Epithelial cell of prostate (primary cell): Measurements from ENCODE around the gene DDX51.
"Not testable (repeated sequence)": the region's sequence is repeated elsewhere in the genome, so short reads cannot be mapped to it uniquely, and the experiment has no call there.

Experiments used
- DNase-seq: peaks from one replicate; pipeline ENCODE4 v3.0.0-alpha.2; 2011; ENCODE audit warnings: low read depth, low spot score
- H3K27ac ChIP-seq: fragments of 450-650 bp; 2 replicates; pipeline ENCODE4 v1.5.1; 2017; ENCODE audit warnings: mild to moderate bottlenecking

The DDX51 gene

DNA sequence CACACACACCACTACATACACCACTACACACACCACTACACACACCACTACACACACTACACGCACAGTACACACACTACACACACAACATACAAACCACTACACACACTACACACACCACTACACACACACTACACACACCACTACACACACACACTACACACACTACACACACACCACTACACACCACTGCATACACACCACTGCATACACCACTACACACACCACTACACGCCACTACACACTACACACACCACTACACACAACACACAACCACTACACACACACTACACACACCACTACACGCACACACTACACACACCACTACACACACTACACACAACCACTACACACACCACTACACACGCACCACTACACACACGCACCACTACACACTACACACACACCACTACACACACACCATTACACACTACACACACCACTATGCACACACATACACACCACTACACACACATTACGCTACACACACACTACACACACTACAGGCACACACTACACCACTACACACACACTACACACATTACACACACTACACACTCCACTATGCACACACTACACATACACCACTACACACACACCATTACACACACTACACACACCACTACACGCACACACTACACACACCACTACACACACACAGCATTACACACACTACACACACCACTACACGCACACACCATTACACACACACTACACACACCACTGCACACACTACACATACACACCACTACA lies 12.6 kb upstream of the DDX51 start:
- no peak for DNase-seq
- no peak overlapping the region for H3K27ac ChIP-seq

DNA sequence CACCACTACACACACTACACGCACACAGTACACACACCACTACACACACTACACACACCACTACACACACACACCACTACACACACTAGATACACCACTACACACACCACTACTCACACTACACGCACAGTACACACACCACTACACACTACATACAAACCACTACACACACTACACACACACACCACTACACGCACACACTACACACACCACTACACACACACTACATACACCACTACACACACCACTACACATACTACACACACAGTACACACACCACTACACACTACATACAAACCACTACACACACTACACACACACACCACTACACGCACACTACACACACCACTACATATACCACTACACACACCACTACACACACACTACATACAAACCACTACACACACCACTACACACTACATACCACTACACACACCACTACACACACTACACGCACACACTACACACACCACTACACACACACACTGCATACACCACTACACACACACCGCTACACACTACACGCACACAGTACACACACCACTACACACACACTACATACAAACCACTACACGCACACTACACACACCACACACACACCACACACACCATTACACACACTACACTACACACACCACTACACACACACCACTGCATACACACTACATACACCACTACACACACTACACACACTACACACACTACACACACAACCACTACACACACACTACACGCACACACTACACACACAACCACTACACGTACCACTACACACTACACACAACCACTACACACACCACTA lies 11.9 kb upstream of the DDX51 start:
- no peak for DNase-seq
- H3K27ac ChIP-seq, result no peak overlapping the region

GRCh38 chr12:132154941-132155770 lies 11.0 kb upstream of the DDX51 start:
- H3K27ac ChIP-seq, result no peak overlapping the region
- no peak for DNase-seq

- no peak for DNase-seq
- no peak overlapping the region for H3K27ac ChIP-seq
Measured at GRCh38 chr12:132154341-132154761, 10.2 kb upstream of the DDX51 start.

DNA sequence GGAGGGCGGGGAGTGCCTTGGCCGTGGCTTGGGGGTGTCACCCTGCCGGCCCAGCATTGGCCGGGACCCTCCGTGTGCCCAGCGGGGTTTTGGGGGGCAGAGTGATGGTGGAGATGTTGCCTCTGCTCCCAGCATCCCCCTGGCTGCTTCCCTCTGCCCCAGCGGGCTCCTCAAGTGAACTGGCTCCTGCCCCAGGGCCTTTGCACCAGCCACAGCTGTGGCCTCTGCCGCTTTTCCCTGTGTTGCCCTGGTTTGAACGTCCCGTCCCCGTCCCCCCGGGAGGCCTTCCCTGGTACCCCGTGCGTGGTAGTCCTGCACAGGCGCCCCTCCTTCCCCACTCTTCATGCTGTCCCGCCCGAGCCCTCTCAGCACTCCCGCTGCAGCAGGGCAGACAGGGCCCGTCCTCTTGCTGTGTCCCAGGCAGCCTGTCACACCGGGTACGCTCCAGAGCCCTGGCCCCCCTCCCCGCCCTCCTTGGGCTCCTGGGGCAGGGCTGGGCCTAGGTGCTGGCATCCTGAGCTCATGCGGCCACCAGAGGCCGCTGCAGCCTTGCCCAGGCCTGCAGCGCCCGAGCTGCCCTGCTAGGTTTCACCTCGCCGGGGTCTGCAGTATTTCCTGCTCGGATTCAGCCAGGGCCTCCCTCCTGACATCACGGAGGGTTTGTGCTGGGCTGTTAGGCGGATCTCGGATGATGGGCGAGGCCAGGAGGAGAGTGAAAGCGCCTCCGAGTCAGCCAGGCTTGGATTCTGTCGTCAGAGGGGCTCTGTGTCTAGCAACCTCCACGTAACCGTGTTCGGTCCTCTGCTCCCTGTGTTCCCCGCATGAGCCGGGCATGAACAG lies 9.6 kb upstream of the DDX51 start:
- no peak overlapping the region for H3K27ac ChIP-seq

GRCh38 chr12:132152953-132153352 lies 8.8 kb upstream of the DDX51 start:
- H3K27ac ChIP-seq, result no peak overlapping the region
- no peak for DNase-seq

More for the DNA sequence above, 9.6 kb upstream of the DDX51 start:
- DNase-seq, result no peak

GRCh38 chr12:132152411-132152821 lies 8.3 kb upstream of the DDX51 start:
- DNase-seq, result no peak

DNA sequence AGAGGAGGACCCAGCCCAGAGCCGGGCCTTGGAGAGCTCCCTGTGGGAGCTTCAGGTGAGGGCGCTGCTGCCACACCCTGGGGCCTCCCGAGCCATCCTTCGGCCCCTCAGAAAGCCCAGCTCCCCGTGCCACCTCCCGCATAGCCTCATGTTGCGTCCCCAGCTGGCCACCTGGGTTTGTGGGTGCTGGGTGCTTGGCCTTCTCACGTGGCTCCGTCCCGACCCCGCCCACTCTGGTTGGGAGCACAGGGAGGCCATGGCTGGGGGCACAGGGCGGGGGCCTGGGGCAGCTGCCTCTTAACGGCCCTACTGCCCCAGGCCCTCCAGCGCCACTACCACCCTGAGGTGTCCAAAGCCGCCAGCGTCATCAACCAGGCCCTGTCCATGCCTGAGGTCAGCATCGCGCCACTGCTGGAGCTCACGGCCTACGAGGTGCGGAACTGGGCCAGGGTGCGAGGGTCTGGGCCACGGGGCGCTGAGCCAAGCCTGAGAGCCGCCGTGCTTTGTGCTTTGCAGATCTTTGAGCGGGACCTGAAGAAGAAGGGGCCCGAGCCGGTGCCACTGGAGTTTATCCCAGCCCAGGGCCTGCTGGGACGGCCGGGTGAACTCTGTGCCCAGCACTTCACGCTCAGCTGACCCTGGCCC lies 7.8 kb upstream of the DDX51 start:
- no peak overlapping the region for H3K27ac ChIP-seq
- no peak for DNase-seq

More at GRCh38 chr12:132152411-132152821, 8.3 kb upstream of the DDX51 start:
- H3K27ac ChIP-seq, result no peak overlapping the region

DNA sequence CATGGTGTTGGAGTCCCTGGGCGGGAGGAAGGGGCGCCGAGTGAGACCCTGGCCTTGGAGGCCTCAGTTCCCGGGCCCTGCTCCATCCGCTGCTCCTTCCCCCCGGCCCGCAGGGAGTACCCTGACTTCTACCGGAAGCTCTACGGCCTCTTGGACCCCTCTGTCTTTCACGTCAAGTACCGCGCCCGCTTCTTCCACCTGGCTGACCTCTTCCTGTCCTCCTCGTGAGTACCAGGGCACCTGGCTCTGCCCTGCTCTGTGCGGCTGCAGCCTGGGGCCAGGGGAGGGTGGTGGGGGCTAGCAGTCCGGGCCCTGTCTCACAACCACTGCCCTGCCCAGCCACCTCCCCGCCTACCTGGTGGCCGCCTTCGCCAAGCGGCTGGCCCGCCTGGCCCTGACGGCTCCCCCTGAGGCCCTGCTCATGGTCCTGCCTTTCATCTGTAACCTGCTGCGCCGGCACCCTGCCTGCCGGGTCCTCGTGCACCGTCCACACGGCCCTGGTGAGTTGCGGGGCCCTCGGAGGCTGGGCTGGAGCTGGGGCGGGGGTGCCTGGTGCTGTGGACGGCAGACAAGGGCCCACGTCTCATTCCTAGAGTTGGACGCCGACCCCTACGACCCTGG lies 7.1 kb upstream of the DDX51 start:
- DNase-seq, result no peak
- H3K27ac ChIP-seq, result no peak overlapping the region

DNA sequence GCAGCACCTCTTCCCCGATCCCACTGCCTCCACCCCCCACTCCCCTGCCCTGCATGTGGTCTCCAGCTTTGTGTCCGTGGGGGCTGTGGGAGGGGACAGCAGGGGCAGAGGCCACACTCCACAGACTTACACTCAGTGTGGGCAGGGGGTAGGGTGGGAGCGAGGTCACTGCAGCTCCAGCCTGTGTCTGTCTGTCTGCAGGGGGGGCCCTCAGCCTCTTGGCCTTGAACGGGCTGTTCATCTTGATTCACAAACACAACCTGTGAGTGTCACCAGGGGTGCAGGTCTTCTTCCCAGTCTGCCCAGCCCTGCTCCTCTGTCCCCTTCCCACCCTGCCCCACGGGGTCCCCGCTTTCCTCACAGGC lies 6.6 kb upstream of the DDX51 start:
- no peak overlapping the region for H3K27ac ChIP-seq
- DNase-seq, result no peak

GRCh38 chr12:132149526-132149925 lies 5.4 kb upstream of the DDX51 start:
- H3K27ac ChIP-seq, DNase-seq: not testable (repeated sequence)

GRCh38 chr12:132148368-132149045 lies 4.4 kb upstream of the DDX51 start:
- no peak for DNase-seq
- no peak overlapping the region for H3K27ac ChIP-seq

DNA sequence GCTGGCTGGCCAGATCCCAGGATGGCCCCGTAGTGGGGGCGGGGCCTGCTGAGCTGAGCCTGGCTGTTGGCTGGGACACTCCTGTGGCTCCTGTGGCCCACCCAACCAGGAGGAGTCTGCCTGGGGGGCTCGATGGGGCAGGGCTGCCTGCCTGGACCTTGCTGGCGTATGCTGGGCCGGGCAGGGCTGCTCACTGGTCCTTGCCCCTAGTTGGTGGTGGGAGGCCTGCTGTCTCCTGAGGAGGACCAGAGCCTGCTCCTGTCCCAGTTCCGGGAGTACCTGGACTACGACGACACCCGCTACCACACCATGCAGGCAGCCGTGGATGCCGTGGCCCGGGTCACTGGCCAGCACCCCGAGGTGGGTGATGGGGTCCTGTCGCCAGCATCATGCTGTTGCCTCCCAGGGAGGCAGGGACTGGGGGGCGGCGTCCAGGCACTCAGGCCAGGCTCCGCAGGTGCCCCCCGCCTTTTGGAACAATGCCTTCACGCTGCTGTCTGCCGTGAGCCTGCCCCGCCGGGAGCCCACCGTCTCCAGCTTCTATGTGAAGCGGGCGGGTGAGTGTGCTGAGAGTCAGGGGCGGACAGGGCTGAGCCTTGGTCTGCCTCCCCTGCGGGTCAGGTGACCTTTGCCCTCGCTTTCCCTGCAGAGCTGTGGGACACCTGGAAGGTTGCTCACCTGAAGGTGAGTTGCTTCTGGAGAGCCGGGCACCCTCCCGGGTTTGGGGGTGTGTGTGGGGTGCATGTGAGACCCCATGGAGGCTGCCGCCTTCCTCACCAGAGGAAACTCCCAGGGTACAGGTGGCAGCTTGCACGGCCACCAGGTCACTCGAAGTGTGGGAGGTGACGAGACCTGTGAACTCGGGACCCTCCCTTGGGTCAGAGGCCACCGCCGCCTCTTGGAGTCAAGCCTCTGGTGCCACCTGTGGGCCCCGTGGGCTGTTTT lies 3.6 kb upstream of the DDX51 start:
- DNase-seq, result no peak
- H3K27ac ChIP-seq, result no peak overlapping the region

- no peak for DNase-seq
- no peak overlapping the region for H3K27ac ChIP-seq
Measured at GRCh38 chr12:132146772-132147422, 2.8 kb upstream of the DDX51 start.

DNA sequence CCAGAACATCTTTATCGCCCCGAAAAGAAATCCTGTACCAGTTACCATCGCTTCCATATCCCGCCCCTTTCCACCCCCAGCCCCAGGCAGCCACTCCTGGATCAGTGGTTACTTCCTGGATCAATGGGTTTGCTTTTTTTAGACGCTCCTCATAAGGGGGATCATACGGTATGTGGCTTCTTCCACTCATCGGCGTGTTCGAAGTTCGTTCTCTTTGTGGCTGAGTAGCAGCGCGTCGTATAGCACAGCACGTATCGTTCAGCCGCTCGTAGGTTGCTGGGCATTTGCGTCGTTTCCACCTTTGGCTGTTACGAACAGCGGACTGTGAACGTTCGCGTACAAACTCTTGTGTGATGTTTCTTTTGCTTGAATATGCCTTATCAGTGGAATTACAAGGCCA lies 2.0 kb upstream of the DDX51 start:
- no peak overlapping the region for H3K27ac ChIP-seq
- no peak for DNase-seq

GRCh38 chr12:132145334-132145733 lies 1.2 kb upstream of the DDX51 start:
- no peak overlapping the region for H3K27ac ChIP-seq
- DNase-seq, result no peak

GRCh38 chr12:132144810-132145168 lies 670 bp upstream of the DDX51 start:
- DNase-seq, result no peak
- H3K27ac ChIP-seq, result peak overlapping the region; percentile 37
